ENCODE measurements around the gene WBP4.

WBP4 gene

GRCh38 chr13:41049480-41050440 is 11.5 kb upstream of the WBP4 start:
- DNase-seq = no peak

DNA sequence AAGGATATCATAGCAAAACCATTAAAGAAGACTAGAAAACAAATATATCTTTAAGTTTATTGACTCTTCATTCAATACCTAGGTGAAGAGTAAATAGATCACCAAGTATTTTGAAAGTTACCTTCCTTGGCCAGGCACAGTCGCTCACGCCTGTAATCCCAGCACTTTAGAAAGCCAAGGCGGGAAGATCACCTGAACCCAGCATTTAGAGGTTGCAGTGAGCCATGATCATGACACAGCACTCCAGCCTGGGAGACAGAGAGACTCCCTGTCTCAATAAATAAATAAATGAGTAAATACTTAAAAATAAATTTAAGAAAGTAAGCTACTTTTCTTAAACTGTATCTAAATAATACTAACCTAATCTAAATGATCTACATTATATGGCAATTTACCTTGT is 8.9 kb upstream of the WBP4 start:
- DNase-seq = no peak

DNA sequence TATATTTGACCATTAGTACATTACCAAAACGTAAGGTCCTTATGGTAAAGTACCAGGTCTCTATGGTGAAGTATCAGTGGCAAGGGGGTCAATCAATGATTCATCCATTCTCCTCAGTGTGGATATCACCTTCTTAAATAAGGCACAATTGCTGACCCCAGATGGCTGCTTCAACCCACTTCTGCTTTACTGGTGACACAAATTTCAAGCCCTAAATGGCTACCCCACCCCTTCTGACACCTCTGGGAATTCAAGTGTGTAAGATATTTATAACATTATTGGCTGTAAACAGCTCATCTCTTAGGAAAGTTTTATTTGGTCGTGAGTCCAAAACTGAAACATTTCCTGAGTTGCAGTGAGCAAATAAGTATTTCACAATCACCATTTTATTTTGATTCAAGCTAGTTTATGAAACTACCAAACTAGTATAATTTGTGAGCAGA is 7.9 kb upstream of the WBP4 start:
- peak; percentile 13 for DNase-seq

DNA sequence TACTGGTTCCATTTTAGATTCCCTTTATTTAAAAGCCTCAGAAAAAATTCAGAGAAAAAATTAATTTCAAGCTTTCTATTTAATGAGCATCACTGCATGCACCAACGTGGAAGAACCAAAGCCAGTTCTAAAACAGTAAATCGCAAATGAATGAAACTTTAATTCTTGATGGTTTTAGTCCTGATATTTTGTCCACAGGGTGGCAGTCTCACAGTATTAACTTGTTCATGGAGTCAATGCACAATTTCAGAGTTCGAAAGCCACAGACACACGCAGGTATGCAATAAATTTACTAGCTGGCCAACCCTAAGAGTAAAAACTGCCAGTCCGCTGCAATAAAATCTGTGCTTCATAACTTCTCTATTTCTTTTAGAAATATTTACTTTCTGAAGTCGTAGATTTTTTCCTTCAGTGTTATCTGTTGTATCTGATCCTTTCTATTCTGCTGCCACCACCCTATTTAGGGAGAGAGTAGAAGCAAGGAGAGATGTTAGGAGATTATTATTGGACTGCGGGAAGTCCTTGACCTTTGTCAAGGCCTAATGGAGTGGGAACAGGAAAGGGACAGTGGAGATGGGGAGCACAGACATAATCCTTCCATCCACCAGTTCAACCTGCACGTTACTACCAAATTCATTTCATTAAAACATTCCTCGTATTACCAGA is 7.0 kb upstream of the WBP4 start:
- no peak for DNase-seq

DNA sequence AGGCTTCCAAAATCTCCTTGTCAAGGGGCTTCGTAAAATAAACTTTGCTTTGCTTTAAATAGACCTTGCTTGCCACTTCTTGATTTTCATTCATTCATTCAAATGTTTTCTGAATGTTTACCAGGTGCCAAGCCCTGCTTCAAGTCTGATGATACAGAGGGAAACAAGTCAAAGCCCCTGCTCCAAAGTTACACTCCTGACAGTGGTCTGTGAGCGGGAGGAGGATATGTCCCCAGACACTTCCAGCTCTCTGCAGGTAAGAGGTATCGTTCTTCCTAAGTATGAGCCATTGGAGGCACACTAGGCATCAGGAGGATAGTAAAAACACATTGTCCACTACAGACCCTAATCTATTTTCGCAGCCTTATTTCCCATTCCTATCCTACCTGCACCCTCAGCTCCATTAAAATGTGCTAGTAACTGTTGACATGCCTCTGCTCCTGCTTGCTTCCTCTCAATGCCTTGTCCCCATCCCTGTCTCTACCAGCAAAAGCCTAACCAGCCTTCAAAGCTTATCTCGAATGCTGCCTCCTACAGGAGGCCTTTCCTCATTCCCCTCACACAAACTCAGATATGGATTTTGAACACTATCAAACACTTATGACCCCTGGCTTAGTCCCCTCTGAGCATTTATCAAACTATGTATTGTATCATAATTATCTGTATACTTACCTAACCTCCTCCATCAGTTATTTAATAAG is 6.2 kb upstream of the WBP4 start:
- no peak for DNase-seq

GRCh38 chr13:41056194-41056593 is 5.1 kb upstream of the WBP4 start:
- DNase-seq = no peak

- no peak for DNase-seq
Observed at GRCh38 chr13:41056826-41057711, 4.2 kb upstream of the WBP4 start.

- DNase-seq = no peak
Observed at GRCh38 chr13:41058295-41059070, 2.8 kb upstream of the WBP4 start.

DNA sequence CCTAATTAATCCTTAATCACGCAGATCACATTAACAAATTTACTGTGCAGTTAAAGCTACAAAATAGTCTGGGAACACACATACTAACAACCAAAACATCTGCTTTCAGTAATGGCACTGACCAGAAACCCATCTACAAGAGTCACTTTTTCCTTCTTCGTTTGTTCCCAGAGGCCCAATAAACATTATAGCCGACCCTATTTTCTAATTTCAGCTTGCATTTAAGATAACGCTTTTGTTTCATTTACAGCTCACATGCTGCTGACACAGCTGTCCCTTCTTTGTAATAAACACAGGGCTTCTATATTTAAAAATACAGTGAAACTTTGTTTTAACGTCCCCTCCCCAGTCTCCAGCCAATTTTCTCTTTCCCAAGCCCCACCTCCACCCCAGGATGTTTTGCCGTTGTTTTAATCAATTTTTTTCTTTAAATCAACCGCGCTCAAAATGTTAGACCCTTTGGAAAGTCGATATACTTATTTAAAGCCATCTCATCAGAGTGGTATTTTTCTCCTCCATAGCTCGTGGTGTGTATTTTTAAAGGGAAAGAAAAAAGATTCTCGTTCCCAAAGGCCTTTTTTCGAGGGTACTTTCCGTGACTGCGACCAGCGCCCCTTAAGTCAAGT is 1.7 kb upstream of the WBP4 start:
- DNase-seq = no peak

GRCh38 chr13:41060082-41060723 is 1.1 kb upstream of the WBP4 start:
- peak; percentile 85 for DNase-seq

DNA sequence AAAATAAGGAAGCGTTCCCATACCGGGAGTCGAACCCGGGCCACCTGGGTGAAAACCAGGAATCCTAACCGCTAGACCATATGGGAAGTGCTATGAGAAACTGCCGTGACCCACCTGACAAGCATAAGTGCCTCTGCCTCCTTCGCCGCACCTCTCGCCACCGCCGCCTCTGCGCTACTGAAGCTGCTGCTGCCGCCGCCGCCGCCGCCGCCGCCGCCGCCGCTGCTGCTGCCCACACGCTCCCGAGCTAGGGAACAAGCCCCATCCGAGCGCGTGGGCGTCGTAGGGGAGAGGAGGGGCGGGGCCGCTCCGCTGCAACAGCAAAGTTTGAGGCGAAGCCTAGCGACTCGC is 610 bp upstream of the WBP4 start:
- peak; percentile 83 for DNase-seq

- no peak for DNase-seq
Observed at GRCh38 chr13:41061914-41062837, 867 bp downstream of the WBP4 start.

DNA sequence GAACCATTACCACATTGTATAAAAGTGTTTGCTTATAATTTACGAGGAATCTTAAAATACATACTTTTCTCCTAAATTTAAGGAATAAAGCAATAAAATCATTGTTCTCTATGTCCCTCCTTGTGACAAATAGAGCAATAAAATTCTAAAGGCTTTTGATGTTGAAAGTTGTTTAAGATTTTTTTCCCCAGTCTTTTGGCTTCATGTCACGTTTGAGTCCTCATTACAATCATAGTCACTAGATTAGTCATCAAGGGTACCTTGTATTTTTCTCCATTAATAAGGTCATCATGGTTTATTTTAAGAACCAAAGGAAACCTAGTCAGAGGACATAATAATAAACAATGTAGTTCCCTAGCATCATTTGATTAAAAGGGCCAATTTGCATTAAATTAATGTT is 3.2 kb downstream of the WBP4 start:
- no peak for DNase-seq

DNA sequence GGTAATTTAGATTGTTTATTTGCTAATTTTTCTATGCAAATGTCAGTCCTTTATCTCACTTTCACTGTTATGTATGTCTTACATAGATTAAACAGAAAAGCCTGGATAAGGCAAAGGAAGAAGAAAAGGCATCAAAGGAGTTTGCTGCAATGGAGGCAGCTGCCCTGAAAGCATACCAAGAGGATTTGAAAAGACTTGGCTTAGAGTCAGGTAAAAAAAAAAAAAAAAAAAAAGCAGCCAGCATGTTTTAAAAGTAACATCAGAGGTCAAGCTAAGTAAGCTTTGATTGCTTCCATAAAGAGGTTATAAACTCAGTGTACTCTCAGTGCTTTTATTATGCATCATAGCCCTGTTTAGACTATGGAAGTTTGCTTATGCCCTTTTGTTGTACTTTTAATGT is 3.8 kb downstream of the WBP4 start:
- no peak for DNase-seq

DNA sequence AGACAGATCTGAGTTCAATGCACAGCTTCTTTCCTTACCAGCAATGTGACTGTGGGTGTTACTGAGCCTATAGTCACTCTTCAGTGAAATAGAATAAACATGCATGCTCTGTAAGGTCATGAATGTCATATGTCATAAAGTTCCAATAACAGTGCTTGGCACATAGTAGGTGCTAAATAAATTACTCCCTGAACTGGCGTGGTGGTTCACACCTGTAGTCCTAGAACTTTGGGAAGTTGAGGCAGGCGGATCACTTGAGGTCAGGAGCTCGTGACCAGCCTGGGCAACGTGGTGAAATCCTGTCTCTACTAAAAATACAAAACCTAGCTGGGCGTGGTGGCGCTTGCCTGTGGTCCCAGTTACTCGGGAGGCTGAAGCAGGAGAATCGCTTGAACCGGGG is 13.2 kb downstream of the WBP4 start:
- no peak for DNase-seq

DNA sequence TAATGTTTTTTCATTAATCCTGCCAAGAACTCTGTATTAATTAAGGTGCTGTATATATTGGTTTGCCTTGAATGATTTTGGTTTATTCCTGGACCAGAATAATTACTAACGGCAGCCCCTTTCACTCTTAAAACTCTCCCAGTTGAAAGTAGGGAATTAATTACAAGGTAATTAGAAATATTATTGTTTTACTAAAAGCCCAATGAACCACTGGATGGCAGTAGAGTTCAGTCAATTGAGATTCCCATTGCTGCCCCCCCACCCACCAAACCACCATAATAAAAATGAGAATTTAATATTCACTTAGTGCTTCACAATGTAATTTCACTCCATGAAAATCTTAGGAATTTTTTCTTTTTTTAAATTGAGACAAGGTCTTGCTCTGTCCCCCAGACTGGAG is 13.7 kb downstream of the WBP4 start:
- no peak for DNase-seq

GRCh38 chr13:41075485-41075884 is 14.2 kb downstream of the WBP4 start:
- DNase-seq = no peak

GRCh38 chr13:41077475-41077874 is 16.2 kb downstream of the WBP4 start:
- DNase-seq = no peak

DNA sequence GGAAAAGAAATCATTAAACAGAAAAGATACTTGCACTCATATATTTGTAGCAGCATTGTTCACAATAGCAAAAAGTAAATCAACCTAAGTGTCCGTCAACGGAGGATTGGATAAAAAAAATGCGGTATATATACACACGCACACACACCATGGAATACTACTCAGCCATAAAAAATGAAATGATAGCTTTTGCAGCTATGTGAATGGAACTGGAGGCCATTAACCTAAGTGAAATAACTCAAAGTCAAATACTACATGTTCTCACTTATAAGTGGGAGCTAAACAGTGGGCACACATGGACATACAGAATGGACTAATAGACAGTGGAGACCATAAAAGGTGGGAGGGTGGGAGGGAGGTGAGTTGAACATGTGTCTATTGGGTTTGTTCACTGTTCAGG is 18.4 kb downstream of the WBP4 start:
- DNase-seq = no peak
